Hepatocyte (in vitro differentiated cells): ENCODE results near the gene SH3BP2. TPM values are rescaled to one million over a fixed set of nuclear protein-coding genes. Genes with fewer than 3 reads are reported as not detected.

Experiments
- DNase-seq: peaks from one replicate; pipeline ENCODE4 v3.0.0-alpha.2; 2016; ENCODE audit warnings: low spot score
- H2AFZ ChIP-seq: fragments of 200-600 bp; sonication (generic); 2 replicates; pipeline ENCODE4 v1.6.0; 2016; ENCODE audit warnings: antibody characterized with exemption, mild to moderate bottlenecking
- H3K27ac ChIP-seq: fragments of 200-600 bp; sonication (generic); 2 replicates; pipeline ENCODE4 v1.5.1; 2016; ENCODE audit warnings: mild to moderate bottlenecking
- H3K27me3 ChIP-seq: fragments of 200-600 bp; sonication (generic); 2 replicates; pipeline ENCODE4 v1.6.1; 2016
- H3K36me3 ChIP-seq: fragments of 200-600 bp; sonication (generic); replicated peaks from 2 replicates; pipeline ENCODE4 v1.5.1; 2016; ENCODE audit warnings: low read depth; ENCODE audit not compliant: insufficient read depth
- H3K4me1 ChIP-seq: fragments of 200-600 bp; sonication (generic); 2 replicates; pipeline ENCODE4 v1.5.1; 2016; ENCODE audit warnings: mild to moderate bottlenecking, moderate library complexity; ENCODE audit not compliant: insufficient read depth
- H3K4me2 ChIP-seq: fragments of 200-600 bp; sonication (generic); 2 replicates; pipeline ENCODE4 v1.6.0; 2016
- H3K4me3 ChIP-seq: fragments of 200-600 bp; sonication (generic); 2 replicates; pipeline ENCODE4 v1.5.1; 2016; ENCODE audit warnings: mild to moderate bottlenecking
- H3K79me2 ChIP-seq: fragments of 200-600 bp; sonication (generic); 2 replicates; pipeline ENCODE4 v1.6.0; 2017; ENCODE audit warnings: mild to moderate bottlenecking
- H3K9me2 ChIP-seq: fragments of 200-600 bp; sonication (generic); replicated peaks from 2 replicates; pipeline ENCODE4 v1.6.0; 2017; ENCODE audit warnings: mild to moderate bottlenecking; ENCODE audit not compliant: insufficient read depth
- H3K9me3 ChIP-seq: fragments of 200-600 bp; sonication (generic); 2 replicates; pipeline ENCODE4 v1.5.1; 2016; ENCODE audit warnings: low read depth, mild to moderate bottlenecking
- H4K20me1 ChIP-seq: fragments of 200-600 bp; sonication (generic); 2 replicates; pipeline ENCODE4 v1.6.0; 2016; ENCODE audit warnings: mild to moderate bottlenecking; ENCODE audit not compliant: insufficient read depth, poor library complexity, severe bottlenecking
- EZH2 ChIP-seq: fragments of 200-600 bp; sonication (generic); IDR thresholded peaks from 2 replicates; pipeline ENCODE4 v1.6.1; 2016; ENCODE audit warnings: antibody characterized with exemption, mild to moderate bottlenecking, borderline replicate concordance
- EZH2phosphoT487 ChIP-seq: fragments of 200-600 bp; sonication (generic); IDR thresholded peaks from one replicate; pipeline ENCODE4 v1.6.1; 2018; ENCODE audit warnings: antibody characterized with exemption, mild to moderate bottlenecking, low read depth, moderate library complexity; ENCODE audit not compliant: unreplicated experiment, severe bottlenecking
- WGBS: methylation state at CpG from one replicate; pipeline ENCODE4 v1.1.6; 2016; ENCODE audit warnings: low lambda C conversion rate; ENCODE audit errors: missing lambda C conversion rate; 5-methylcytosine and 5-hydroxymethylcytosine counted together
- polyA plus RNA-seq: library from polyadenylated mRNA; unstranded; fragments of >200 nt; fragmentation: Nextera tagmentation; extraction: Ambion mirVana; gene quantifications from 2 replicates; pipeline ENCODE4 v1.2.1, GENCODE V29; 2016
- total RNA-seq: library from RNA; depleted of rRNA; stranded (reverse); fragments of >200 nt; gene quantifications from 2 replicates; pipeline ENCODE4 v1.2.3, GENCODE V29; 2014
- TF ChIP-seq, protein P1 (sequence below): fragments of 200-600 bp; sonication (generic); IDR thresholded peaks from 2 replicates; pipeline ENCODE4 v1.5.1; 2016; ENCODE audit warnings: antibody characterized with exemption, mild to moderate bottlenecking; ENCODE audit not compliant: poor library complexity

Gene SH3BP2
- total and polyA plus RNA-seq, 2 experiments from 2014 or later: 24.3 to 25.7 TPM

DNA sequence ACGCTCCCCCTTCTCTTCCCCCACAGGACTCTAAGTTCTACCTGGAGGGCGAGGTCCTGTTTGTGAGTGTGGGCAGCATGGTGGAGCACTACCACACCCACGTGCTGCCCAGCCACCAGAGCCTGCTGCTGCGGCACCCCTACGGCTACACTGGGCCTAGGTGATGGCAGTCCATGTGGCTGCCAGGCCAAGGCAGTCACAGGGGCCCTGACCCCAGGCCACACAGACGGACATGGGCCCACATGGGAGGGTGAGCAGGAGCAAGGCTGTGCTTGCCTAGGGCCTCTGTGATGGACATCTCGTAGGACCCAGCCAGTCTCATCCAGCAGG is 40.8 kb downstream of the SH3BP2 start:
- Histone ChIP-seq H3K4me1 (no peaks in the 10 kb centered on the region), H3K4me2 (no peak overlapping the region), H3K27me3 (no peaks in the 10 kb centered on the region), H2AFZ (no peak overlapping the region), H3K79me2 (no peaks in the 10 kb centered on the region), H3K36me3 (no peaks in the 10 kb centered on the region), H3K27ac (no peak overlapping the region), H3K9me3 (no peaks in the 10 kb centered on the region), H4K20me1 (no peaks in the 10 kb centered on the region), H3K4me3 (no peak overlapping the region), H3K9me2 (no peaks in the 10 kb centered on the region)
- TF ChIP-seq, protein P1, sequence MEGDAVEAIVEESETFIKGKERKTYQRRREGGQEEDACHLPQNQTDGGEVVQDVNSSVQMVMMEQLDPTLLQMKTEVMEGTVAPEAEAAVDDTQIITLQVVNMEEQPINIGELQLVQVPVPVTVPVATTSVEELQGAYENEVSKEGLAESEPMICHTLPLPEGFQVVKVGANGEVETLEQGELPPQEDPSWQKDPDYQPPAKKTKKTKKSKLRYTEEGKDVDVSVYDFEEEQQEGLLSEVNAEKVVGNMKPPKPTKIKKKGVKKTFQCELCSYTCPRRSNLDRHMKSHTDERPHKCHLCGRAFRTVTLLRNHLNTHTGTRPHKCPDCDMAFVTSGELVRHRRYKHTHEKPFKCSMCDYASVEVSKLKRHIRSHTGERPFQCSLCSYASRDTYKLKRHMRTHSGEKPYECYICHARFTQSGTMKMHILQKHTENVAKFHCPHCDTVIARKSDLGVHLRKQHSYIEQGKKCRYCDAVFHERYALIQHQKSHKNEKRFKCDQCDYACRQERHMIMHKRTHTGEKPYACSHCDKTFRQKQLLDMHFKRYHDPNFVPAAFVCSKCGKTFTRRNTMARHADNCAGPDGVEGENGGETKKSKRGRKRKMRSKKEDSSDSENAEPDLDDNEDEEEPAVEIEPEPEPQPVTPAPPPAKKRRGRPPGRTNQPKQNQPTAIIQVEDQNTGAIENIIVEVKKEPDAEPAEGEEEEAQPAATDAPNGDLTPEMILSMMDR: no peak
- TF ChIP-seq EZH2phosphoT487: no peak
- no peak for TF ChIP-seq EZH2
- 97% methylated on average over 7 of the region's 7 CpGs for WGBS
- peak; percentile 2 for DNase-seq

GRCh38 chr4:2834001-2834921 is 41.4 kb downstream of the SH3BP2 start:
- Histone ChIP-seq H3K4me2 (no peak overlapping the region), H2AFZ (no peak overlapping the region), H3K27ac (no peak overlapping the region), H3K9me2 (no peaks in the 10 kb centered on the region), H3K9me3 (no peaks in the 10 kb centered on the region), H3K4me1 (no peaks in the 10 kb centered on the region), H3K79me2 (no peaks in the 10 kb centered on the region), H4K20me1 (no peaks in the 10 kb centered on the region), H3K27me3 (no peaks in the 10 kb centered on the region), H3K4me3 (no peak overlapping the region), H3K36me3 (no peaks in the 10 kb centered on the region)
- peak; percentile 3 for DNase-seq
- 93% methylated on average over 13 of the region's 13 CpGs for WGBS
- TF ChIP-seq, protein P1: no peak
- no peak for TF ChIP-seq EZH2phosphoT487
- TF ChIP-seq EZH2: no peak

DNA sequence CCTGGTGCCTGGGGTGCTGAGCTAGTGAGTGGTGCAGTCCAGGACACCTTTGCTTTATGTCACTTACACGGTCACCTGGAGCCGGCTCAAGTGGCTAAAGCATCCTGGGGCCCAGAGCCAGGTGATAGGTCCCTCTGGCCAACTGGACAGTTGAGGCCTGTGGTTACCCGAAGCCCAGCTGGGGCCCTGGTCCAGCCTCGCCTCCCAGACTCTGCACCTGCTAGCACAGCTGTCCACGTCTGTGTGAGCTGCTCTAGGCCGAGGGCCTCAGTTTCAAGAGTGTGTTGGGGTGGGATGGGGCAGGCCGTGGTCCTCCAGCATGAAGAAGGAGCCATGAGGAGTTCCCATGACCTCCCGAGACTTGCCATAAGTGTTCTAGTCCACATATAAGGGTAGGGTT is 43.1 kb downstream of the SH3BP2 start:
- Histone ChIP-seq H4K20me1 (no peaks in the 10 kb centered on the region), H3K36me3 (no peaks in the 10 kb centered on the region), H3K4me2 (no peak overlapping the region), H3K4me1 (no peaks in the 10 kb centered on the region), H3K4me3 (no peak overlapping the region), H2AFZ (no peak overlapping the region), H3K9me3 (no peaks in the 10 kb centered on the region), H3K79me2 (no peaks in the 10 kb centered on the region), H3K27me3 (no peaks in the 10 kb centered on the region), H3K9me2 (no peaks in the 10 kb centered on the region), H3K27ac (no peak overlapping the region)
- WGBS: 96% methylated on average over 8 of the region's 8 CpGs
- peak; percentile 2 for DNase-seq
- TF ChIP-seq EZH2phosphoT487 (no peak), EZH2 (no peak)
- TF ChIP-seq, protein P1: no peak
